GM12878 (cell line): ENCODE measurements around the gene PADI4.

Source experiments
- ATF2 ChIP-seq: IDR thresholded peaks from 2 replicates; pipeline ENCODE4 v1.6.1; 2012; ENCODE audit warnings: low read length, inconsistent platforms
- BMI1 ChIP-seq: fragments of 450-650 bp; IDR thresholded peaks from 2 replicates; pipeline ENCODE4 v1.6.1; 2016; ENCODE audit warnings: mild to moderate bottlenecking, moderate library complexity, borderline replicate concordance
- CTCF ChIP-seq, 3 experiments: IDR thresholded peaks in 2 of 3; conservative IDR thresholded peaks in 1 of 3; 2 replicates each; pipeline ENCODE4 v1.5.1; 2011; ENCODE audit warnings: low read depth in 3 of 3, low read length in 3 of 3, mild to moderate bottlenecking in 3 of 3, control low read depth in 2 of 3, moderate library complexity in 2 of 3, inconsistent platforms in 1 of 3, mixed read lengths in 1 of 3; ENCODE audit not compliant: control insufficient read depth in 2 of 3, insufficient read depth in 1 of 3; ENCODE audit errors: extremely low read depth in 1 of 3
- KAT2A ChIP-seq: conservative IDR thresholded peaks from 2 replicates; pipeline ENCODE4 v1.6.1; 2011; ENCODE audit warnings: low read depth, low read length; ENCODE audit not compliant: control insufficient read depth
- LARP7 ChIP-seq: fragments of 450-650 bp; IDR thresholded peaks from 2 replicates; pipeline ENCODE4 v1.6.1; 2017; ENCODE audit warnings: mild to moderate bottlenecking
- POLR2A ChIP-seq: IDR thresholded peaks from 2 replicates; pipeline ENCODE4 v1.6.1; 2011; ENCODE audit warnings: low read depth, mild to moderate bottlenecking, low read length
- RAD21 ChIP-seq: IDR thresholded peaks from 2 replicates; pipeline ENCODE4 v1.6.1; 2011; ENCODE audit warnings: mild to moderate bottlenecking, low read depth, low read length, moderate library complexity; ENCODE audit not compliant: insufficient read depth
- REST ChIP-seq: IDR thresholded peaks from 2 replicates; pipeline ENCODE4 v1.6.1; 2012; ENCODE audit warnings: mild to moderate bottlenecking, low read depth, low read length
- SPI1 ChIP-seq: IDR thresholded peaks from 2 replicates; pipeline ENCODE4 v1.6.1; 2011; ENCODE audit warnings: low read depth, mild to moderate bottlenecking, low read length, moderate library complexity, borderline replicate concordance; ENCODE audit not compliant: insufficient read depth
- TAF1 ChIP-seq: IDR thresholded peaks from 2 replicates; pipeline ENCODE4 v1.6.1; 2011; ENCODE audit warnings: mild to moderate bottlenecking, low read depth, low read length, borderline replicate concordance
- TARDBP ChIP-seq: IDR thresholded peaks from 2 replicates; pipeline ENCODE4 v1.6.1; 2016; ENCODE audit warnings: borderline replicate concordance

GRCh38 chr1:17263936-17264335 is 44.1 kb upstream of the PADI4 start:
- TF ChIP-seq REST (no peak), CTCF (IDR thresholded peaks at IDR 0.05 in 2 of 3, conservative IDR thresholded peaks at IDR 0.05 in 1 of 3; ENCODE audit: control insufficient read depth in 2 of 3, extremely low read depth in 1 of 3, insufficient read depth in 1 of 3, low read depth in 3 of 3, low read length in 3 of 3) (no peak), LARP7 (no peak), POLR2A (no peak), TARDBP (no peak), RAD21 (no peak), ATF2 (no peak), TAF1 (no peak), SPI1 (no peak), BMI1 (no peak), KAT2A (no peak)
